Measurements from ENCODE around the gene NPIPB9.
"Not testable (repeated sequence)": the region's sequence is repeated elsewhere in the genome, so short reads cannot be mapped to it uniquely, and the experiment has no call there.

DNA sequence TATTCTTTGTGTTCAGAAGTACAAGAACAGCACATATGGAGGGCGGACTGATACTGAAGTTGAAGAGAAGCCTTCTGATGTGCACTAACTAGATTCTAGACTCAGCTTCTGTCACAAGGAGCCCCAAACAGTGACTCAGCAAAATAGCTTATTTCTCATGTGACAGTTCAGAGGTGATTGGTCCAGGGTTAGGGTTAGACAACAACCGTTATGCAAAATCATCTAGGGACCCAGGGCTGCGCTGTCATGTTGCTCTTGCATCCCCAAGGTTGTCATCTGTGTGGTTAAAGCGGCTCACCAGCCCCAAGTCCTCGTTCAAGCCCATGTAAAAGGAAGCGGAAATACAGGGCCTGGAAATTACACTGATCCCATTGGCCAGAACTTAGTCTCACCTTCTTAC lies 30.1 kb downstream of the NPIPB9 start:
- TF ChIP-seq, protein P1, sequence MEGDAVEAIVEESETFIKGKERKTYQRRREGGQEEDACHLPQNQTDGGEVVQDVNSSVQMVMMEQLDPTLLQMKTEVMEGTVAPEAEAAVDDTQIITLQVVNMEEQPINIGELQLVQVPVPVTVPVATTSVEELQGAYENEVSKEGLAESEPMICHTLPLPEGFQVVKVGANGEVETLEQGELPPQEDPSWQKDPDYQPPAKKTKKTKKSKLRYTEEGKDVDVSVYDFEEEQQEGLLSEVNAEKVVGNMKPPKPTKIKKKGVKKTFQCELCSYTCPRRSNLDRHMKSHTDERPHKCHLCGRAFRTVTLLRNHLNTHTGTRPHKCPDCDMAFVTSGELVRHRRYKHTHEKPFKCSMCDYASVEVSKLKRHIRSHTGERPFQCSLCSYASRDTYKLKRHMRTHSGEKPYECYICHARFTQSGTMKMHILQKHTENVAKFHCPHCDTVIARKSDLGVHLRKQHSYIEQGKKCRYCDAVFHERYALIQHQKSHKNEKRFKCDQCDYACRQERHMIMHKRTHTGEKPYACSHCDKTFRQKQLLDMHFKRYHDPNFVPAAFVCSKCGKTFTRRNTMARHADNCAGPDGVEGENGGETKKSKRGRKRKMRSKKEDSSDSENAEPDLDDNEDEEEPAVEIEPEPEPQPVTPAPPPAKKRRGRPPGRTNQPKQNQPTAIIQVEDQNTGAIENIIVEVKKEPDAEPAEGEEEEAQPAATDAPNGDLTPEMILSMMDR (IDR thresholded peaks at IDR 0.05): not testable (repeated sequence)
- not testable (repeated sequence) for TF ChIP-seq ZFX (IDR thresholded peaks at IDR 0.05; ENCODE audit: borderline replicate concordance)

All from 22Rv1 (cell line).